Activated CD4-positive, alpha-beta T cell treated with anti-CD3 and anti-CD28 coated beads, Interleukin-2, amount 10 ng/mL, durations not matched to agents 7 days and 5 days (primary cell): ENCODE measurements around the gene UGT3A2. TPM values are rescaled to one million over a fixed set of nuclear protein-coding genes. Genes with fewer than 3 reads are reported as not detected.
"Not testable (repeated sequence)": the region's sequence is repeated elsewhere in the genome, so short reads cannot be mapped to it uniquely, and the experiment has no call there.

Experiments used
- CTCF ChIA-PET: fragments of 350-600 bp; sonication (Branson Sonifier 250); formaldehyde crosslinking; loops from one replicate; lab custom pipeline; 2021; ENCODE audit warnings: antibody characterized with exemption; lab: Charles Lee
- POLR2A ChIA-PET: fragments of 350-600 bp; sonication (Branson Sonifier 250); formaldehyde crosslinking; loops from one replicate; lab custom pipeline; 2021; ENCODE audit warnings: antibody characterized with exemption; lab: Charles Lee
- DNase-seq: peaks from one replicate; pipeline ENCODE4 v3.0.0-alpha.2; 2020
- H3K27ac Mint-ChIP-seq: one replicate; pipeline ENCODE4 v1.8.0; 2021; ENCODE audit warnings: mild to moderate bottlenecking, moderate library complexity, mixed read lengths
- H3K27me3 Mint-ChIP-seq: one replicate; pipeline ENCODE4 v1.8.0; 2021; ENCODE audit warnings: mixed read lengths
- H3K36me3 Mint-ChIP-seq: one replicate; pipeline ENCODE4 v1.8.0; 2021; ENCODE audit warnings: low read depth, mixed read lengths
- H3K4me1 Mint-ChIP-seq: one replicate; pipeline ENCODE4 v1.8.0; 2021; ENCODE audit warnings: mixed read lengths
- H3K4me3 Mint-ChIP-seq: one replicate; pipeline ENCODE4 v1.8.0; 2021; ENCODE audit warnings: mild to moderate bottlenecking, moderate library complexity, mixed read lengths
- H3K9me3 Mint-ChIP-seq: one replicate; pipeline ENCODE4 v1.8.0; 2021; ENCODE audit warnings: mixed read lengths
- total RNA-seq, 2 experiments: library from RNA; stranded (reverse); gene quantifications; one replicate each; pipeline ENCODE4 v1.2.3, GENCODE V29; 2021

The UGT3A2 gene
- total RNA-seq, 2 experiments from 2014 or later = not detected

DNA sequence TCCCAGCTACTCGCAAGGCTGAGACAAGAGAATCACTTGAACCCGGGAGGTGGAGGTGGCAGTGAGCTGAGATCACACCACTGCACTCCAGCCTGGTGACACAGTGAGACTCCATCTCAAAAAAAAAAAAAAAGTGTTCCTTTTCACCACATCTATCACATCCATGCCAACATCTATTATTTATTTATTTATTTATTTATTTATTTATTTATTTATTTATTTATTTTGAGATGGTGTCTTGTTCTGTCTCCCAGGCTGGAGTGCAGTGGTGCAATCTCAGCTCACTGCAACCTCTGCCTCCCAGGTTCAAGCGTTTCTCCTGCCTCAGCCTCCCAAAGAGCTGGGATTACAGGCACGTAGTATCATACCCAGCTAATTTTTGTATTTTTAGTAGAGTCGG is 47.1 kb downstream of the UGT3A2 start:
- H3K9me3 Mint-ChIP-seq, H3K4me3 Mint-ChIP-seq, H3K27ac Mint-ChIP-seq, H3K36me3 Mint-ChIP-seq, H3K4me1 Mint-ChIP-seq, POLR2A ChIA-PET, DNase-seq: not testable (repeated sequence)
- CTCF ChIA-PET = interaction anchor here (0.7 kb wide), 1 partner anchor 1197 kb away, joined by 3 read pairs; no protein-coding TSS in a partner anchor
- H3K27me3 Mint-ChIP-seq = peaks cover 17% of the 10 kb centered on the region

DNA sequence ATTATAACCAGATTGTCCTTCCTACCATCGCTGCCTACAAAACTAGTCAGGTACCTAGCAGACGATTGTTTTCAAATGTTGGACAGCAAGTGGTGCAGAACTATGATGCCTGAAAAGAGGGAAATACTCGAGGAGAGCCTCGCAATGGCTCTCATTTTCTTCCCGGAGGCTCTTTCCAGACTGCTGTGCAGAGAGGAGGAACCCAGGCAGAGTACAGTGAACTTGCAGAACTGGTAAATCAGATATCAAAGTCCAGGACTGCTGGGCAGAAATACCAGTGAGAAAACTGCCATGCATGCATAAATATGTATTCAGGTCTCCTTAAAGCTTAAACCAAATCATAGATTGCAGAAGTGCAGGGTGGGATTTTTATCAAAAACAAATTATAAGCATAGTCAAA is 49.1 kb downstream of the UGT3A2 start:
- Mint-ChIP-seq H3K4me1 (no peaks in the 10 kb centered on the region), H3K36me3 (no peaks in the 10 kb centered on the region), H3K4me3 (no peak overlapping the region), H3K27ac (no peak overlapping the region), H3K27me3 (peaks cover 8% of the 10 kb centered on the region), H3K9me3 (peaks cover 11% of the 10 kb centered on the region)
- no peak for DNase-seq
- POLR2A ChIA-PET = no interaction called here
- CTCF ChIA-PET = interaction anchor here (0.6 kb wide), 1 partner anchor 808 kb away, joined by 3 read pairs; no protein-coding TSS in a partner anchor

- Mint-ChIP-seq H3K4me1 (no peaks in the 10 kb centered on the region), H3K9me3 (peaks cover 13% of the 10 kb centered on the region), H3K4me3 (no peak overlapping the region), H3K27ac (no peak overlapping the region), H3K27me3 (peaks cover 8% of the 10 kb centered on the region), H3K36me3 (no peaks in the 10 kb centered on the region)
- DNase-seq = no peak
- POLR2A ChIA-PET = no interaction called here
- CTCF ChIA-PET = no interaction called here
These were observed 49.7 kb downstream of the UGT3A2 start for GRCh38 chr5:36017004-36017403.

- H3K27ac Mint-ChIP-seq = no peak overlapping the region
- DNase-seq = no peak
- peaks cover 17% of the 10 kb centered on the region for H3K9me3 Mint-ChIP-seq
- ChIA-PET CTCF (no interaction called here), POLR2A (no interaction called here)
- H3K27me3 Mint-ChIP-seq = no peaks in the 10 kb centered on the region
- H3K4me1 Mint-ChIP-seq = no peaks in the 10 kb centered on the region
- no peak overlapping the region for H3K4me3 Mint-ChIP-seq
- no peaks in the 10 kb centered on the region for H3K36me3 Mint-ChIP-seq
These were observed 53.5 kb downstream of the UGT3A2 start for GRCh38 chr5:36013182-36013581.

GRCh38 chr5:36009698-36010097 is 57.0 kb downstream of the UGT3A2 start:
- Mint-ChIP-seq H3K9me3 (peaks cover 16% of the 10 kb centered on the region), H3K27ac (no peak overlapping the region)
- DNase-seq = no peak

DNA sequence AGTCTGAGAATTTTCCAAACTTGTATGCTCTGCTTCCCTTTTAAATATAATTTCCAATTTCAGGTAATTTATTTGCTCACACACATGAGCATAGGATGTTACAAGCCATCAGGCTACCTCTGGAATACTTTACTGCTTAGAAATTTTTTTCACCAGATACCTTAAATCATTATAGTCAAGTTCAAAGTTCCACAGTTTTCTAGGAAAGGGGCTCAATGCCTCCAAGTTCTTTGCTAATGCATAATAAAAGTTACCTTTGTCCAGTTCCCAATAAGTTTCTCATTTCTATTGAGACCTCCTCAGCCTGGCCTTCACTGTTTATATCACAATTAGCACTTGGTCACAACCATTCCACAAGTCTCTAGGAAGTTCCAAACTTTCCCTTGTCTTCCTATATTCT is 59.3 kb downstream of the UGT3A2 start:
- Mint-ChIP-seq H3K4me3 (no peak overlapping the region), H3K27ac (no peak overlapping the region), H3K4me1 (no peaks in the 10 kb centered on the region), H3K36me3 (no peaks in the 10 kb centered on the region), H3K27me3 (no peaks in the 10 kb centered on the region), H3K9me3 (peaks cover 8% of the 10 kb centered on the region)
- POLR2A ChIA-PET = no interaction called here
- CTCF ChIA-PET = no interaction called here
- DNase-seq = no peak

More at GRCh38 chr5:36009698-36010097, 57.0 kb downstream of the UGT3A2 start:
- Mint-ChIP-seq H3K36me3 (no peaks in the 10 kb centered on the region), H3K4me3 (no peak overlapping the region), H3K27me3 (no peaks in the 10 kb centered on the region), H3K4me1 (no peaks in the 10 kb centered on the region)
- ChIA-PET POLR2A (interaction anchor here (0.5 kb wide), 1 partner anchor 891 kb away, joined by 8 read pairs; no protein-coding TSS in a partner anchor), CTCF (no interaction called here)

GRCh38 chr5:36006163-36006562 is 60.5 kb downstream of the UGT3A2 start:
- ChIA-PET CTCF (no interaction called here), POLR2A (no interaction called here)
- Mint-ChIP-seq H3K36me3 (no peaks in the 10 kb centered on the region), H3K27ac (no peak overlapping the region), H3K9me3 (peaks cover 8% of the 10 kb centered on the region), H3K4me3 (no peak overlapping the region), H3K27me3 (no peaks in the 10 kb centered on the region), H3K4me1 (no peaks in the 10 kb centered on the region)
- DNase-seq = no peak

GRCh38 chr5:36001032-36001431 is 65.7 kb downstream of the UGT3A2 start:
- ChIA-PET CTCF (no interaction called here), POLR2A (no interaction called here)
- Mint-ChIP-seq H3K4me1 (no peaks in the 10 kb centered on the region), H3K4me3 (no peak overlapping the region), H3K27ac (no peak overlapping the region), H3K9me3 (no peaks in the 10 kb centered on the region), H3K36me3 (no peaks in the 10 kb centered on the region), H3K27me3 (no peaks in the 10 kb centered on the region)
- DNase-seq = no peak

DNA sequence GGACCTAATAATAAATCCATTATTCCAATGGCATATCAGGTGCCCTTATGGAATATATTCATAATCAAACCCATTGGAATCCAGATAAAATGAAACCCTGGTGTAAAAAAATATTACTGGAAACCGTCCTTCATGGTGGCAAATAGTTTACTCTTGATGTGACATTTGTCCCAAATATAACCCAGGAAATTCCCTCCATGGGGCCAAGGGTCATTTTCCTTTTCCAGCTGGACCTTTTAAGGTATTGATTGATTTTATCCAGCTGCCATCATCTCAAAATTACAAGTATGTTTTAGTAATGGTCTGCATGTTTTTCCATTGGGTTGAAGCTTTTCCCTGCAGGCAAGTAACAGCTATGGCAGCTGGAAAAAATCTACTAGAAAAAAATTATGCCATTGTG is 67.1 kb downstream of the UGT3A2 start:
- Mint-ChIP-seq H3K9me3 (no peaks in the 10 kb centered on the region), H3K27ac (no peak overlapping the region), H3K27me3 (no peaks in the 10 kb centered on the region), H3K4me3 (no peak overlapping the region), H3K36me3 (no peaks in the 10 kb centered on the region), H3K4me1 (no peaks in the 10 kb centered on the region)
- DNase-seq = no peak
- ChIA-PET POLR2A (no interaction called here), CTCF (no interaction called here)

DNA sequence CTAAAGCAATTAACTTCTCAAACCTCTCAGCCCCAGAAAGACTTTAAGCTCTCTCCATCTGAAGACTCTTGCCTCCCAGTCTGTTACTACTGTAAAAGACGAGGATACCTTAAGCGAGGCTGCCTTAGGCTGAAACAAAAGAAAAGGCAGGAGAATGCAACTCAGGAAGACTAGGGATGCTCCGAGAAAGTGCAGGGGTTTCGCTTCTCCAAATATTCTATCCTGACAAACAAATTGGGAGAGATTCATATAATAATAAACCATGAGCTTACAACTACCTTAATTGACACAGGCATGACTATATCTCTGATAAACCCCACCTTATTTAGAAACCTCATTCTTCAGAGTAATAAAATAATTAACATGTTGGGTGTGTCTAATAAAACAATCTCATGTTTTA is 70.6 kb downstream of the UGT3A2 start:
- POLR2A ChIA-PET = no interaction called here
- peaks cover 10% of the 10 kb centered on the region for H3K27me3 Mint-ChIP-seq
- H3K9me3 Mint-ChIP-seq = no peaks in the 10 kb centered on the region
- no peaks in the 10 kb centered on the region for H3K36me3 Mint-ChIP-seq
- H3K4me1 Mint-ChIP-seq = no peaks in the 10 kb centered on the region
- H3K27ac Mint-ChIP-seq = no peak overlapping the region
- CTCF ChIA-PET = interaction anchor here (0.7 kb wide), 1 partner anchor 757 kb away, joined by 3 read pairs; no protein-coding TSS in a partner anchor
- H3K4me3 Mint-ChIP-seq = no peak overlapping the region
- DNase-seq = no peak

- CTCF ChIA-PET = no interaction called here
- H3K9me3 Mint-ChIP-seq = no peaks in the 10 kb centered on the region
- POLR2A ChIA-PET = no interaction called here
- H3K36me3 Mint-ChIP-seq = no peaks in the 10 kb centered on the region
- no peak for DNase-seq
- H3K4me1 Mint-ChIP-seq = no peaks in the 10 kb centered on the region
- peaks cover 15% of the 10 kb centered on the region for H3K27me3 Mint-ChIP-seq
- no peak within 1 kb of the TSS for H3K4me3 Mint-ChIP-seq
- H3K27ac Mint-ChIP-seq = no peak within 1 kb of the TSS
These were observed 75.6 kb downstream of the UGT3A2 start, which contains the start of gene UGT3A1 for GRCh38 chr5:35990941-35991611. Gene UGT3A1 (minus strand): TSS chr5:35991390. CDS start chr5:35991240, 150 bp downstream.

DNA sequence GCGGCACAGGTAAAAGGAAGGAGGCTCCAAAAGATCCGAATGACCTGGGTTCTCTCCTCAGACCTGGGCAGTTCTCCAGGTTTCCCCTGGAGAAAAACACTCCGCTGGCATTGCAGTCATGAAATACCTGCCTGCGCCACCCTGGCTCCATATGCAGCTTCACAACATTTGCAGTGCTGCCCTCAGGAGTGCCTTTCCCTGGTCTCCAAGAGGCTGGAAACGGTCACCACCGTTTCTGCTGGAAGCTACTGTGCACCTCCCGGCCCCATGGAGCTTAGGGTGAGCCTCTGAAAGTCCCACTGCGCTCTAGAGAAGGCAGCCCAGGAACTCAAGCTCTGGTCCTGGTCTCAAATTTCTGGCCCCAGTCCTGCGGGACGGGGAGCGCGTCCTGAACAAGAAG is 76.2 kb downstream of the UGT3A2 start:
- CTCF ChIA-PET = no interaction called here
- H3K4me1 Mint-ChIP-seq = no peaks in the 10 kb centered on the region
- no peak overlapping the region for H3K27ac Mint-ChIP-seq

GRCh38 chr5:35988529-35988928 is 78.2 kb downstream of the UGT3A2 start:
- ChIA-PET POLR2A (no interaction called here), CTCF (no interaction called here)
- no peaks in the 10 kb centered on the region for H3K36me3 Mint-ChIP-seq
- H3K9me3 Mint-ChIP-seq = no peaks in the 10 kb centered on the region
- H3K27ac Mint-ChIP-seq = no peak overlapping the region
- peaks cover 15% of the 10 kb centered on the region for H3K27me3 Mint-ChIP-seq
- H3K4me3 Mint-ChIP-seq = no peak overlapping the region
- no peak for DNase-seq
- no peaks in the 10 kb centered on the region for H3K4me1 Mint-ChIP-seq

More for the DNA sequence above, 76.2 kb downstream of the UGT3A2 start:
- no peaks in the 10 kb centered on the region for H3K9me3 Mint-ChIP-seq
- H3K4me3 Mint-ChIP-seq = no peak overlapping the region
- H3K36me3 Mint-ChIP-seq = no peaks in the 10 kb centered on the region
- POLR2A ChIA-PET = no interaction called here
- H3K27me3 Mint-ChIP-seq = peaks cover 15% of the 10 kb centered on the region
- DNase-seq = no peak

GRCh38 chr5:35987776-35988175 is 78.9 kb downstream of the UGT3A2 start:
- DNase-seq = no peak
- POLR2A ChIA-PET = no interaction called here
- H3K4me1 Mint-ChIP-seq = no peaks in the 10 kb centered on the region
- H3K9me3 Mint-ChIP-seq = peaks cover 2% of the 10 kb centered on the region
- H3K27ac Mint-ChIP-seq = no peak overlapping the region
- CTCF ChIA-PET = no interaction called here
- H3K4me3 Mint-ChIP-seq = no peak overlapping the region
- H3K36me3 Mint-ChIP-seq = no peaks in the 10 kb centered on the region
- peaks cover 15% of the 10 kb centered on the region for H3K27me3 Mint-ChIP-seq
